T-cell (primary cell): ENCODE data around the gene NR2F1-AS1. TPM values are rescaled to one million over a fixed set of nuclear protein-coding genes. Genes with fewer than 3 reads are reported as not detected.
A peak's percentile ranks its signal among the peaks of the same experiment; 100 is the strongest.

Source experiments
- ATAC-seq, 4 experiments: fragments of 200-7000 bp in 3 of 4; fragments of 150-1000 bp in 1 of 4; cut with Tn5 transposase; replicated peaks in 1 of 4; 1 replicate in 3 of 4; 2 replicates in 1 of 4; pipeline ENCODE4 v1.10.0; 2021; ENCODE audit warnings: moderate library complexity in 3 of 4, mild to moderate bottlenecking in 2 of 4, moderate number of reproducible peaks in 1 of 4
- CTCF ChIA-PET, 2 donors: fragments of 300-600 bp; sonication (Branson Sonifier 250); formaldehyde crosslinking; loops; one replicate each; lab custom pipeline; 2022; ENCODE audit warnings: antibody characterized with exemption in 2 of 2; lab: Charles Lee
- POLR2A ChIA-PET, 2 donors: fragments of 300-600 bp; sonication (Branson Sonifier 250); formaldehyde crosslinking; loops; one replicate each; lab custom pipeline; 2022; ENCODE audit warnings: antibody characterized with exemption in 2 of 2; lab: Charles Lee
- DNase-seq, 35 experiments: peaks; one replicate each; pipeline versions ENCODE4 v3.0.0 to v3.0.0-alpha.2; 2013 to 2023
- H3K27ac ChIP-seq: one replicate; pipeline ENCODE4 v1.5.1; 2013; ENCODE audit warnings: low read length
- H3K27me3 ChIP-seq, 2 experiments: replicated peaks in 1 of 2; 1 replicate in 1 of 2; 2 replicates in 1 of 2; pipeline versions ENCODE4 v1.6.1 to v1.7.0; 2013; ENCODE audit warnings: low read length in 1 of 2, mixed read lengths in 1 of 2; ENCODE audit not compliant: control insufficient read depth in 2 of 2, insufficient read depth in 2 of 2; ENCODE audit errors: extremely low read depth in 1 of 2
- H3K36me3 ChIP-seq, 2 donors: 1 replicate in 1 of 2; 2 replicates in 1 of 2; pipeline versions ENCODE4 v1.6.1 to v1.7.0; 2013; ENCODE audit warnings: low read length in 1 of 2; ENCODE audit not compliant: control insufficient read depth in 2 of 2, insufficient read depth in 1 of 2; ENCODE audit errors: extremely low read depth in 1 of 2
- H3K4me1 ChIP-seq, 2 experiments: 1 replicate in 1 of 2; 2 replicates in 1 of 2; pipeline versions ENCODE4 v1.6.1 to v1.7.0; 2013; ENCODE audit warnings: low read length in 2 of 2, mixed read lengths in 1 of 2; ENCODE audit not compliant: insufficient read depth in 2 of 2, control insufficient read depth in 1 of 2; ENCODE audit errors: extremely low read depth in 1 of 2
- H3K4me3 ChIP-seq, 2 donors: 1 replicate in 1 of 2; 2 replicates in 1 of 2; pipeline versions ENCODE4 v1.5.1 to v1.7.0; 2013; ENCODE audit warnings: mild to moderate bottlenecking in 2 of 2, low read length in 1 of 2, moderate library complexity in 1 of 2; ENCODE audit not compliant: control insufficient read depth in 1 of 2; ENCODE audit errors: extremely low read depth in 1 of 2
- H3K9me3 ChIP-seq: 2 replicates; pipeline ENCODE4 v1.7.0; 2013
- H3K27ac Mint-ChIP-seq, 2 donors: one replicate each; pipeline ENCODE4 v1.8.0; 2020 to 2021; ENCODE audit warnings: mild to moderate bottlenecking in 2 of 2, mixed read lengths in 2 of 2
- H3K27me3 Mint-ChIP-seq, 2 donors: one replicate each; pipeline ENCODE4 v1.8.0; 2021 to 2022; ENCODE audit warnings: mixed read lengths in 2 of 2
- H3K36me3 Mint-ChIP-seq: one replicate; pipeline ENCODE4 v1.8.0; 2021; ENCODE audit warnings: mixed read lengths
- H3K4me1 Mint-ChIP-seq, 3 donors: one replicate each; pipeline ENCODE4 v1.8.0; 2020 to 2022; ENCODE audit warnings: mixed read lengths in 3 of 3, mild to moderate bottlenecking in 1 of 3
- H3K4me3 Mint-ChIP-seq, 3 donors: one replicate each; pipeline ENCODE4 v1.8.0; 2020 to 2022; ENCODE audit warnings: mild to moderate bottlenecking in 3 of 3, mixed read lengths in 3 of 3, moderate library complexity in 3 of 3
- H3K9me3 Mint-ChIP-seq, 3 donors: one replicate each; pipeline ENCODE4 v1.8.0; 2020 to 2022; ENCODE audit warnings: mixed read lengths in 3 of 3
- WGBS: methylation state at CpG from one replicate; pipeline ENCODE4 v1.1.5; 2013; ENCODE audit warnings: missing lambda C conversion rate; ENCODE audit not compliant: insufficient coverage; 5-methylcytosine and 5-hydroxymethylcytosine counted together
- total RNA-seq, 35 experiments: library from RNA in 6 of 35; stranded (reverse) in 6 of 35; fragments of 120-200 nt in 1 of 35; gene quantifications; one replicate each; pipeline versions ENCODE4 v1.2.1 to v1.2.4 and lab custom pipeline; 2013 to 2026

Gene NR2F1-AS1
- total RNA-seq, 5 donors from 2014 or later (not counting 1 experiment from before 2014, with no cell fraction given) = not detected

DNA sequence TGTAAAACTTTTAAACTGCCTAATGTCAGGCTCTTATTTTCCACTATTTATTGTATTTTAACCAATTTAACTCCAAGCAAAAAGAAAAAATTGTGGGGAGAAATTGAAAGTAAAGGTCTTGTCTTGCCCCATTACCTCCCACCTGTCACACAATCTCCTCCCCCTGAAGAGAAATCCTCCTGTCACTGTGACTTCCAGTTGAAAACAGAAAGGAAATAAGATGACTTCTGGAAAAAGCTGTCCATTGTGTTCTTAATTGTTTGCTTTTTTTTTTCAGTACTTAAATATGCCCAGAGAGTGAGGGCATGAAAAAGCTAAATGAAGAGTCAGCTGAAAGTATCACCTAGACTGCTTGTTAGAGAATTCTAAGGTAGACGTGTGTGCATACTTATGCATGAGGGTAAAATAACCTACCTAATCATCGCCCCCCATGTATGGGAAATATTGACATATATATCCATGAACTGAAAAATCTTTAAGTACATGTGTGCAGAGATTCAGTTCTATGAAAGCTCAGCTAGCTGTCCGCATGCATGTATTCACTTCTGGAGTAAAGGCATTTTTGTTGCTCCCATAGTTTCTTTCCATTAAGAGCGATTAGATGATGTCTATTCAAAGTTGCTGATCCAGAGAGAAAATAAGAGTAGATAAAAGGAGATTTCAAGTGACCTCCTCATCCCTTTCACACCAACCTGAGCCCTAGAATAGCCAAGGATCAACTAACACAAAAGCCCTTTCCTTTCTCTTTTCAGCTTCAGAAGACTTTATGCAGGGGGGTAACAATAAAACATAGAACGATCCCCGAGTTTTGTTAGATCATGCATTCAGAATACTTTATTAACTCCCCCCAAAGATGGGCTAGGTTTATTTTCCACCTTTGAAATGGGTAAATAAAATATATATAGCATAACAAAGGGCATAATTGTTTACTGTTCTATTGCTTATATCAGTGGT is 5.3 kb downstream of the NR2F1-AS1 start:
- Mint-ChIP-seq H3K27ac (no peak overlapping the region), H3K9me3 (no peaks in the 10 kb centered on the region), H3K4me3 (no peak overlapping the region), H3K36me3 (no peaks in the 10 kb centered on the region), H3K27me3 (peaks cover 79 to 88% of the 10 kb centered on the region in 2 donors), H3K4me1 (peaks cover 17 to 37% (median 37%) of the 10 kb centered on the region in 3 donors)
- Histone ChIP-seq H3K9me3 (no peaks in the 10 kb centered on the region), H3K4me1 (peaks cover 3 to 45% of the 10 kb centered on the region in 2 experiments), H3K36me3 (no peaks in the 10 kb centered on the region), H3K27me3 (peaks cover 32 to 74% of the 10 kb centered on the region in 2 experiments), H3K4me3 (no peak overlapping the region), H3K27ac (no peak overlapping the region)
- POLR2A ChIA-PET = no interaction called here
- WGBS = no CpG with 5 or more reads among the region's 6 CpGs
- DNase-seq (no peak), ATAC-seq (no peak)
- CTCF ChIA-PET = interaction anchor here in 1 of 2 donors (0.6 kb wide), 1 partner anchor 61 kb away, joined by 4 read pairs; no protein-coding TSS in a partner anchor

DNA sequence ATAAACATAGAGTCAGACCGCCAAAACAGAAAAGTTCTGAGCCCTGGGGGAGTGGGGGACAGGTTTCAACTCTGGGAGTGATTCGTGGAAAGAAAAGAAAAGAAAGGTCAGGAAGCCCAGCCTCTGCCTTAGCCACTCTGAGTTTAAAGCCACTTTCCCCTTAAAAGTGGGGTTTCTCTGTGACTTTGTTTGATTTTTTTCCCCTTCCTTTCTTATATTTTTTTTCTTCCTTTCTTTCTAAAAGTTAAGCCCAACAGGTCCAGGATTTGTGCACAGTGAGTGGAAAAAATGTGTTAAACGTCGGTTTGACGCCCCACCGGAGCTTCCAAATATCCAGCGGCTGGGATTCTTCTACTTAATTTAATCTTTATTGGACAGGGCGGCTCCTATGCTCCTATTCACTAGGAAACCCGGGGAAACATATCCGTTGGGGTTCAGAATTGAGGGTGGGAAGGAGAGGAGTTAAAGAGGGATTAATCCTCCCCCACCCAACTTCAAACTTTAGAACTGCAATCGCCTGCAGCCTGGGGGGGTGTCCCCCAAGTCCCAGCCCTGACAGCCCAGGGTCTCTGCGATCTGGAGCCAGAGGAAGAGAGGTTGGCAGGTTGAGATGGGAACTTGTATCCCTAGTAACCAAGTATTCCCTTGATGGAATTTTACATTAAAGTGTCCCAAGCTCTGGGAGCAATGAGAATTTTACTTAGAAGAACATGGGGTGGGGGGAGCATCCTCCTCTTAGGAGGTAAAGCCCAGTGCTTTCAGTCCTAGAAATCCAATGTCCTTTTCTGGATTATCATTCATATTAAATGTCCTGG is 6.3 kb downstream of the NR2F1-AS1 start:
- ATAC-seq (no peak), DNase-seq (no peak)
- Mint-ChIP-seq H3K9me3 (no peaks in the 10 kb centered on the region), H3K4me3 (no peak overlapping the region), H3K27me3 (peaks cover 76 to 87% of the 10 kb centered on the region in 2 donors), H3K4me1 (peaks cover 15 to 34% (median 34%) of the 10 kb centered on the region in 3 donors), H3K27ac (no peak overlapping the region), H3K36me3 (no peaks in the 10 kb centered on the region)
- ChIA-PET POLR2A (no interaction called here), CTCF (no interaction called here)
- H3K4me3 ChIP-seq = no peak overlapping the region
- no peaks in the 10 kb centered on the region for H3K9me3 ChIP-seq
- no CpG with 5 or more reads among the region's 12 CpGs for WGBS
- no peaks in the 10 kb centered on the region for H3K36me3 ChIP-seq
- H3K27me3 ChIP-seq = peaks cover 37 to 74% of the 10 kb centered on the region in 2 experiments
- H3K27ac ChIP-seq = no peak overlapping the region
- H3K4me1 ChIP-seq = peaks cover 4 to 43% of the 10 kb centered on the region in 2 experiments

DNA sequence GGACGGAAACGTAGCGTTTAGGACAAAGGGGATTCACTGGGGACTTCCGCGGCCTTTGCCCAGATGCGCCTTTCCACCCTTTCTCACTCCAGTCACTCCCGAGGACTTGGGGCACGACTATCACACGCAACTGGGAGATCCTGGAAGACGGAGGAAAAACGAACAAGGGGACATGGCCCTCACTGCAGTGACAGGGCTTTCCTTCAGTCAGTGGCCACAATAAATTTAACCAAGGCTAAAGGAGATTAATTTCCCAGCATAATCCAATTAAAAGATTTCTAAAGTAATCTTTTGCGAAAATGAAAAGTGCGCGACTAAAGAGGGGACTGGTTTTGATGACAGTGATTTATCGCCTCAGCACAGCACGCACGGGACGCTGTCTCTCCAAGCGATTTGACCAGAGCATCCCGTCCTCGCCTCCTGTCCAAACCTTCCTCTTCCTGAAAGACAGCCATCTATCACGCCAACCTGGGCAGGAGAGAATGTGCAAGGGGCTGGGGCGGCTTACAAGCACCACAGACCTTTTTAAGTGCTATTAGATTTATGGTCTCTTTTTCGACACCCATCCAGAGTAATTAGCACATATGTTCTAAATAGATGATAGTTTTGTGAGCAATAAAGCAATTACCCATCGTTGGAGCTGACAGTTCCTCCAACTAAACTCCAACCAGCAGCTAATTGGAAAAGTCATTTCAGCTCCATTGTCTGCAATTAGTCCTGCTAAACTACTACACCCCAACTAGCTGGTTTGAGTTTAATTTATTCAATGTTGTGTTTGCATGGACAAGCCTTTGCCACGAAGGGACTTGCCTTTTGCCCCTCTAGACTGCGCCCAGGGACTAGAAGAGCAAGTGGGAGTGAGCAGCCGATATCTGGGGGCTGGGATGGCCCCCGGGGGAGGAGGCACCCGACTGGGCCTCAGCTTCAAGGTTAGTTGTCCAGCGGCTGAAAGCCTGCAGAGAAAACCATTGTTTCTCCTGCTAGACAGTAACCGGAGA is 7.4 kb downstream of the NR2F1-AS1 start:
- ChIA-PET POLR2A (interaction anchor here in 1 of 2 donors (0.7 kb wide), 1 partner anchor 34 kb away, joined by 10 read pairs; no protein-coding TSS in a partner anchor), CTCF (no interaction called here)
- peak overlapping the region in 1 of 2 donors; percentile 74 for H3K27ac Mint-ChIP-seq
- peaks cover 19 to 32% (median 30%) of the 10 kb centered on the region in 3 donors for H3K4me1 Mint-ChIP-seq
- H3K27me3 Mint-ChIP-seq = peaks cover 85 to 92% of the 10 kb centered on the region in 2 donors
- no peak overlapping the region for H3K27ac ChIP-seq
- ATAC-seq (no peak), DNase-seq (no peak)
- H3K36me3 Mint-ChIP-seq = no peaks in the 10 kb centered on the region
- peaks cover 39 to 67% of the 10 kb centered on the region in 2 experiments for H3K27me3 ChIP-seq
- no peak overlapping the region for H3K4me3 Mint-ChIP-seq
- no peaks in the 10 kb centered on the region for H3K36me3 ChIP-seq
- no peak overlapping the region for H3K4me3 ChIP-seq
- no peaks in the 10 kb centered on the region for H3K9me3 ChIP-seq
- peaks cover 4 to 32% of the 10 kb centered on the region in 2 experiments for H3K4me1 ChIP-seq
- no peaks in the 10 kb centered on the region for H3K9me3 Mint-ChIP-seq
- 12% methylated on average over 18 of the region's 32 CpGs for WGBS

DNA sequence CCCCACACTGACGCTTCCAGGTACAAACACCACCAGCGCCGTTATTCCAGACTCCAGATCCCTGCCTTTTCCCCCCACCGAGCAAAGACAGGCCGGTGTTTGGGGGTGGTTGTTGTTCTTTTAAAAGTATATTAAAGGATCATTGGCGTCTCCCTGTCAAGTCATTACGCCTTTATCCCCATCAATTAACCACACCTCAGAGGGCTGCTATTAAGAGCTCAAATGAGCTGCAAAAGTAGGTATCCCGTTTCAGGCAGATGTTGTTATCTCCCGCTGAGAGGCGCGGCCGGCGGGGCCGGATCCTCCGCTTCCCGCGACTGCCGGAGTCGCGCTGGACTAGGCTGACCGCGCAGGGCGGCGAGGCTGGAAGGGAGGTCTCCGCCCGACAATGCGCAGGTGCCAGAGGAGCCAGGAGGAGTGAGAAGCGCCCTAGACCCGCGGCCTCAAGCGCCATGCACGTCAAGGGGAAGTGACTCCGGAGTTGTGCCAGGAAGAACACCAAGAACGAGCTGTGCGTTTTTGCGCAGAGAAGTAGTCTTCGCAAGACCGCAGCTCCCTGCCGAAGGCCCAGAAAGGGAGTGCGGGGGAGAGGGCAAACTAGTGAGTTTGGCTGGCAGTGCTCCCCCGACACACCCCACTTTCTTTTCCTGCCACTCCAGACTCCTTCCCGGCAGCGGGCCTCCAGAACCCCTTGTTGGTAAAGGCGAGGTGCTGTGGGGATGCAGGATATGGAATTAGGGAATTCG is 8.2 kb downstream of the NR2F1-AS1 start:
- DNase-seq (no peak), ATAC-seq (no peak)
- H3K4me3 Mint-ChIP-seq = no peak overlapping the region
- H3K4me1 Mint-ChIP-seq = peaks cover 13 to 23% (median 22%) of the 10 kb centered on the region in 3 donors
- POLR2A ChIA-PET = interaction anchor here in 1 of 2 donors (0.5 kb wide), 1 partner anchor 10 kb away, joined by 5 read pairs; no protein-coding TSS in a partner anchor
- Histone ChIP-seq H3K27me3 (peaks cover 38 to 59% of the 10 kb centered on the region in 2 experiments), H3K27ac (no peak overlapping the region), H3K4me3 (no peak overlapping the region), H3K4me1 (peaks cover 4 to 28% of the 10 kb centered on the region in 2 experiments), H3K9me3 (no peaks in the 10 kb centered on the region), H3K36me3 (no peaks in the 10 kb centered on the region)
- WGBS = 8% methylated on average over 26 of the region's 45 CpGs
- H3K27me3 Mint-ChIP-seq = peaks cover 81 to 88% of the 10 kb centered on the region in 2 donors
- H3K9me3 Mint-ChIP-seq = no peaks in the 10 kb centered on the region
- no peaks in the 10 kb centered on the region for H3K36me3 Mint-ChIP-seq
- CTCF ChIA-PET = no interaction called here
- H3K27ac Mint-ChIP-seq = no peak overlapping the region

DNA sequence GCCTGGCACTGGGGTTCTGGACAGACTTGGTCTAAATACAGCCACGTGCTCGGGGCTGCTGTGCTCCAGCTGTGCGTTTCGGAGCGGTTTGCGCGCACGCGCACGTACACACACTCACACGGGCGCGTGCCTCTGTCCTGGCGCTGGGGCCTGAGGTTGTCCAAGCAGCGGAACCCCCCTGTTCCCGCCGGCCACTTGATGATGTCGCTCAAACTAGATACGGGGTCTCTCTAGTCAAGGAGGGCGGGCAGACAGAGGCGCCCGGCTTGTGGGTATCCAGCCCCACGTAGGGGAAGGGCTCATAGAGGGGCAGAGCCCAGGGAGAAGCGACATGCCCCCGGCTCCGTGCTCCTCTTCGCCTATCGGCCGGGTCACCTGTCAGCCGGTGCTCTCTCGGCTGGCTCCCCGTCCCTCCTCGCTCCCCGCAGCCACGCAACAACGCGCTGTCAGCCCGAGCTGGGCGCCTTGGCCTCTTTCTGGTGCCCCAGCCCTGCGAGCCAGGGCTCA is 8.9 kb downstream of the NR2F1-AS1 start:
- Mint-ChIP-seq H3K4me1 (peaks cover 13 to 23% (median 22%) of the 10 kb centered on the region in 3 donors), H3K27me3 (peaks cover 80 to 88% of the 10 kb centered on the region in 2 donors), H3K4me3 (peak overlapping the region in 1 of 3 donors; percentile 57), H3K36me3 (no peaks in the 10 kb centered on the region), H3K27ac (no peak overlapping the region), H3K9me3 (no peaks in the 10 kb centered on the region)
- ATAC-seq = no peak
- Histone ChIP-seq H3K4me1 (peaks cover 4 to 28% of the 10 kb centered on the region in 2 experiments), H3K27ac (no peak overlapping the region), H3K4me3 (peak overlapping the region in 1 of 2 donors; percentile 10), H3K36me3 (no peaks in the 10 kb centered on the region), H3K9me3 (no peaks in the 10 kb centered on the region), H3K27me3 (peaks cover 33 to 59% of the 10 kb centered on the region in 2 experiments)
- ChIA-PET CTCF (no interaction called here), POLR2A (no interaction called here)
- DNase-seq = no peak
- 10% methylated on average over 37 of the region's 40 CpGs for WGBS
